ENCODE results near the gene SMOC2.

Gene SMOC2

GRCh38 chr6:168440520-168441433 lies at the start of gene SMOC2:
TSS of gene SMOC2 (plus strand) at chr6:168441184. CDS start at chr6:168441371, 187 bp downstream.
- no peak for FAIRE-seq

GRCh38 chr6:168393126-168393870 lies 47.7 kb upstream of the SMOC2 start:
- FAIRE-seq, result no peak

GRCh38 chr6:168394606-168395005 lies 46.4 kb upstream of the SMOC2 start:
- no peak for FAIRE-seq

GRCh38 chr6:168395983-168396382 lies 45.0 kb upstream of the SMOC2 start:
- no peak for FAIRE-seq

- FAIRE-seq, result no peak
Observed at GRCh38 chr6:168396561-168396960, 44.4 kb upstream of the SMOC2 start.

- FAIRE-seq, result no peak
Observed at GRCh38 chr6:168397012-168397411, 44.0 kb upstream of the SMOC2 start.

- no peak for FAIRE-seq
Observed at GRCh38 chr6:168400037-168400436, 40.9 kb upstream of the SMOC2 start.

- FAIRE-seq, result no peak
Observed at GRCh38 chr6:168403370-168404005, 37.5 kb upstream of the SMOC2 start.

GRCh38 chr6:168404560-168404959 lies 36.4 kb upstream of the SMOC2 start:
- no peak for FAIRE-seq

- no peak for FAIRE-seq
Observed at GRCh38 chr6:168407842-168408241, 33.1 kb upstream of the SMOC2 start.

- no peak for FAIRE-seq
Observed at GRCh38 chr6:168408504-168409136, 32.4 kb upstream of the SMOC2 start.

- FAIRE-seq, result no peak
Observed at GRCh38 chr6:168410035-168410434, 30.9 kb upstream of the SMOC2 start.

- no peak for FAIRE-seq
Observed at GRCh38 chr6:168410554-168411011, 30.4 kb upstream of the SMOC2 start.

GRCh38 chr6:168411130-168411529 lies 29.9 kb upstream of the SMOC2 start:
- no peak for FAIRE-seq

GRCh38 chr6:168411793-168412192 lies 29.2 kb upstream of the SMOC2 start:
- FAIRE-seq, result no peak

- FAIRE-seq, result no peak
Observed at GRCh38 chr6:168412456-168412855, 28.5 kb upstream of the SMOC2 start.

GRCh38 chr6:168413018-168413720 lies 27.8 kb upstream of the SMOC2 start:
- no peak for FAIRE-seq

GRCh38 chr6:168413856-168414255 lies 27.1 kb upstream of the SMOC2 start:
- FAIRE-seq, result no peak

- no peak for FAIRE-seq
Observed at GRCh38 chr6:168414336-168415097, 26.5 kb upstream of the SMOC2 start.

- no peak for FAIRE-seq
Observed at GRCh38 chr6:168415098-168415992, 25.6 kb upstream of the SMOC2 start.
